A204.1 (cell line): ENCODE measurements around the gene NR1H4.
"Not testable (repeated sequence)": the region's sequence is repeated elsewhere in the genome, so short reads cannot be mapped to it uniquely, and the experiment has no call there.

ENCODE experiments used
- FAIRE-seq: peaks from 2 replicates; lab custom pipeline; 2012; peaks lifted over from hg19 to GRCh38; lab: Jason Lieb, UNC

The NR1H4 gene

GRCh38 chr12:100473050-100473715, 483 bp upstream of the NR1H4 start:
- FAIRE-seq = no peak

- FAIRE-seq = no peak
Measured at GRCh38 chr12:100474617-100475016, 951 bp downstream of the NR1H4 start.

GRCh38 chr12:100476013-100476751, 2.5 kb downstream of the NR1H4 start:
- FAIRE-seq = no peak

GRCh38 chr12:100481021-100481420, 7.4 kb downstream of the NR1H4 start:
- no peak for FAIRE-seq

- FAIRE-seq = no peak
Measured at GRCh38 chr12:100484183-100484886, 10.7 kb downstream of the NR1H4 start.

- no peak for FAIRE-seq
Measured at GRCh38 chr12:100484891-100485471, 11.3 kb downstream of the NR1H4 start.

GRCh38 chr12:100485983-100486382, 12.3 kb downstream of the NR1H4 start:
- FAIRE-seq = no peak

GRCh38 chr12:100489251-100489820, 15.7 kb downstream of the NR1H4 start:
- no peak for FAIRE-seq

- FAIRE-seq = no peak
Measured at GRCh38 chr12:100490056-100490455, 16.4 kb downstream of the NR1H4 start.

GRCh38 chr12:100491104-100491503, 17.4 kb downstream of the NR1H4 start:
- FAIRE-seq = no peak

GRCh38 chr12:100493396-100494012, 19.8 kb downstream of the NR1H4 start:
- no peak for FAIRE-seq

GRCh38 chr12:100494026-100494425, 20.4 kb downstream of the NR1H4 start:
- FAIRE-seq = no peak

- FAIRE-seq = no peak
Measured at GRCh38 chr12:100494538-100494937, 20.9 kb downstream of the NR1H4 start.

- FAIRE-seq = no peak
Measured at GRCh38 chr12:100497105-100497795, 23.6 kb downstream of the NR1H4 start.

GRCh38 chr12:100498141-100498540, 24.5 kb downstream of the NR1H4 start:
- FAIRE-seq = no peak

- FAIRE-seq = no peak
Measured at GRCh38 chr12:100499416-100499815, 25.8 kb downstream of the NR1H4 start.

- FAIRE-seq = not testable (repeated sequence)
Measured at GRCh38 chr12:100502718-100503117, 29.1 kb downstream of the NR1H4 start.

GRCh38 chr12:100503228-100503628, 29.6 kb downstream of the NR1H4 start:
- no peak for FAIRE-seq

- no peak for FAIRE-seq
Measured at GRCh38 chr12:100504804-100505203, 31.1 kb downstream of the NR1H4 start.

GRCh38 chr12:100508751-100509150, 35.1 kb downstream of the NR1H4 start:
- FAIRE-seq = no peak

- no peak for FAIRE-seq
Measured at GRCh38 chr12:100512692-100513091, 39.0 kb downstream of the NR1H4 start.
